Right ventricle myocardium inferior (tissue), 1 donor: ENCODE measurements around the gene AGTR1. TPM values are rescaled to one million over a fixed set of nuclear protein-coding genes. Genes with fewer than 3 reads are reported as not detected.
"Not testable (repeated sequence)": the region's sequence is repeated elsewhere in the genome, so short reads cannot be mapped to it uniquely, and the experiment has no call there.

Source experiments
- ATAC-seq: fragments of 200-7000 bp; cut with Tn5 transposase; one replicate; pipeline ENCODE4 v1.9.1; 2020; ENCODE audit warnings: mild to moderate bottlenecking, moderate library complexity
- DNase-seq: peaks from one replicate; pipeline ENCODE4 v3.0.0; 2021; ENCODE audit errors: missing footprints
- intact Hi-C: fragments of 100-400 bp; cut with DNase I; formaldehyde crosslinking; loops from one replicate; pipeline ENCODE4 v1.11.0; 2022
- total RNA-seq: library from RNA; stranded (reverse); fragmentation: NEBNext Ultra II Directional; extraction: Animal tissue kit (Norgen Biotek cat#: 25700); gene quantifications from one replicate; pipeline ENCODE4 v1.2.1, GENCODE V29; 2021
- donor health status: DM: no; HTN: yes; CAD: no; lungs with severe emphysema.

The AGTR1 gene
- total RNA-seq, 1 donor from 2014 or later = 2.2 TPM

DNA sequence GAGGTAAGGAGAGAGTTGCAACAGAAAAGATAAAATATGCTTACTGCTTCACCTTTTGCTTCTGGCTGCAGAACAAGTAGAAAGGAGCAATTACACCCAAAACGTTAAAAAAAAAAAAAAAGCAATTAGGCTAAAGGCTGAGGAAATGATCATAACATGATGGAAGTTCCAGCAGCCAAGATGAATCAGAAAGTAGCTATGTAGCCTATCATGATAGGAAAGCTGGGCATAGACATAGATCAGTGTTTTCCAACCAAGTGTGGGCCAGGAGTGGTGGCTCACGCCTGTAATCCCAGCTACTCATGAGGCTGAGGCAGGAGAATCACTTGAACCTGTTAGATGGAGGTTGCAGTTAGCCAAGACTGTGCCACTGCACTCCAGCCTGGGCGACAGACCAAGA lies 52.6 kb downstream of the AGTR1 start:
- DNase-seq (no peak), ATAC-seq (no peak)
- intact Hi-C loops = no loop called here

DNA sequence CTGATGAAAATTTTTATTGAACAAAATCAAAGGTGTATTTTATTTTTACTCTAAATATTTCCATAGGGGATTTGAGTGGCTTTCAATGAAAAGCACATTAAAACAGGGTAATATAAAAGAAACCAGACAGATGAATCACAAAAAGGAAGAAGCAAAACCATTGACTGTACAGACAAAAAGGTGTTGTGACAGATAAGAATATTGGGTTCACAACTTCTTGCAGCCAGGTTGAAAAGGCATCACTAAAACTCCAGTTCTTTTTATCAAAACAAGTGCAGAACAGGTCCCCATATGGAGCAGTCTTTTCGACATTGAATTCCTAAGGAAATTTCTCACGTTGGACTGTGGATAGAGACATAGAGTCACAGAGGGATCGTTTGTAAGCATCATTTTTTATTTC lies 53.8 kb downstream of the AGTR1 start:
- intact Hi-C loops = no loop called here
- DNase-seq = no peak
- ATAC-seq = no peak

DNA sequence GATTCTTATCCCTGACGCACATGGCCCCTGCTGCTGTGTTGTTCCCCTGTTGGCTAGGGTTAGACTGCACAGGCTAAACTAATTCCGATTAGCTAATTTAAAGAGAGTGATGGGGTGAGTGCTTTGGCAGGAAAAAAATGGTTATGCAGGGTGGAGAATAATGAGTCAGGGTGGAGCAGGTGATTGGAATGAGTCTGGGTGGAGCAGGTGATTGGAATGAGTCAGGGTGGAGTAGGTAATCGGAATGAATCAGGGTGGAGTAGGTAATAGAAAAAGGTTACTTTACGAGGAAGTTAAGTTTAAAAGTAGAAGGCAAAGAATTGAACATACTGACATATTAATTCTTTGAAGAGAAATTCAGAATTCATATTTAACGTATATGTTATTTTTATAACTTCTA lies 55.7 kb downstream of the AGTR1 start:
- ATAC-seq, DNase-seq, intact Hi-C loops: not testable (repeated sequence)

DNA sequence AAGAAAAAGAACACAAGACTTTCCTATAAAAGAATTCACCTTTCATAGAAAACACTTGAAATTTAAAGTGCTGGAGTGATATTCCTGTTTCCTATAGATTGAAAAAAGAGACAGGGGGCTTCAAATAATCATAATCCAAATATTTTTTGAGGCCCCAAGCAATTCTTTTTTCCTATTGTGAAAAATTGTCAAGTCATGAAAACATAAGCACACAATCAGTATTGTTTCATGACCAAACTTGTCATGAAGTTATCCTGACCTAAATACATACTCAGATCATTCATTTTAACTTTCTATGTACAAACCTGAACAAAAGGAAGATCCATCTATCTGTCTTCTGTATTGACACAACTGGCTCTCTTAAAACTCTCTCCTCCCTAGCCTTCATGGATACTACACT lies 57.9 kb downstream of the AGTR1 start:
- DNase-seq (no peak), ATAC-seq (no peak)
- intact Hi-C loops = no loop called here

DNA sequence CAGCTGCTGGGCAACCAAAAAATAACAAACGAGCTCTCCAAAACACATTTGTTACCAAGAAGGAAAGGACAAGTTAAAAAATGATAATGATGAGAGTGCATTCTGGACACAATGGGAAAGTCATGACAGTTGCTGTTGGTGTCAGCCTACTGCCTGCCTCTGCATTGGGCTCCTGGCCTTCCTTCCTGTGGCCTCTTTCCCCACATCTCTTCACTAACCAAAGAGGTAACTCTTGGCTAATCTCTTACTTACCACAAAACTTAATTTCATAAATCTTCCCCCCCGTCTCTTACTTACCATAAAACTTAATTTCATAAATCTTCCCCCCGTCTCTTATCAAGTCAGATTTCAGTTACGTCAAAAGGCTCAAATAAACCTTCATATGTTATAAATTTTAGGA lies 58.6 kb downstream of the AGTR1 start:
- ATAC-seq = no peak
- intact Hi-C loops = no loop called here

DNA sequence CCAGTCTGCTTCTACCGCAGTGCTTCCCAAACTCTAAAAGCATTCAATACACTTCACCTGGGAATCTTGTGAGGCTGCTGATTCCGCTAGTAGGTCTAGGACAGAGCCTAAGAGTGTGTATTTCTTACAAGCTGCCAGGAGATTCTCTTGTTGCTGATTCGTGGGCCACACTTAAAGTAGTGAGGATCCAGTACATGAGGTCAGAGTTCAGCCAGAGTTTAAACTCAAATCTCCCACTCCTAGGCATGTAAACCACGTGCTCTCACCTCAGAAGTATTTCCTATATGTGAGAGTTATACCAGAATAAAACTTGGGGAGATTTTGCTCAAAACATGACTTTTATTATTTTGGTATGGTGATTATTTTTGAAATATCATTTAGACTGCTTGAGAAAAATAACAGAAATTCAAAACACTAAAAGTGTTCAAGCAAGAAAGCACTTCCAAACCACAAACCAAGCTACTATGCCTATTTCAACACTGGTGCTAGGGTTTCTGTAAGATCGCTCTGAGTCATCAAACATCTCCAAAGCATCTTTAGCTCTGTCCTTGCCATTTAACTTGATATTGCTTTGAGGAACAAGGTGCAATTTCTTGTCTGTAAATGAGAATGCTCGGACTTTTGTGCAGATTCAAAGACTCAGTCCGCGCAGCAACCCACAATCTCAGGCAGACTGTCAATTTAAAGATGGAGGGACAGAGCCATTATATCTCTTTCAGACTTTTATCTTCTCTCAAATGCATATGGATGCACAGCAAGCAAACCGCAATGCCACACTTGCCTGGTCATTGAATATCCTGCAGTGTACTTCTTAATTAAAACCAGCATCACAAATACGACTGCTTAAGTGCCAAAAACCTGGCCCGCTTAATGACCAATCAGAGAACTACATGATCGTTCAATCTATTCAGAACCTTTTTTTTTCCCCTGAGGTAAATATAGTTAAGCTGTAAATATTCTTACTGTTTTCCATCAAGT lies 59.8 kb downstream of the AGTR1 start:
- intact Hi-C loops = no loop called here
- ATAC-seq (no peak), DNase-seq (no peak)

More for the DNA sequence above, 58.6 kb downstream of the AGTR1 start:
- no peak for DNase-seq

DNA sequence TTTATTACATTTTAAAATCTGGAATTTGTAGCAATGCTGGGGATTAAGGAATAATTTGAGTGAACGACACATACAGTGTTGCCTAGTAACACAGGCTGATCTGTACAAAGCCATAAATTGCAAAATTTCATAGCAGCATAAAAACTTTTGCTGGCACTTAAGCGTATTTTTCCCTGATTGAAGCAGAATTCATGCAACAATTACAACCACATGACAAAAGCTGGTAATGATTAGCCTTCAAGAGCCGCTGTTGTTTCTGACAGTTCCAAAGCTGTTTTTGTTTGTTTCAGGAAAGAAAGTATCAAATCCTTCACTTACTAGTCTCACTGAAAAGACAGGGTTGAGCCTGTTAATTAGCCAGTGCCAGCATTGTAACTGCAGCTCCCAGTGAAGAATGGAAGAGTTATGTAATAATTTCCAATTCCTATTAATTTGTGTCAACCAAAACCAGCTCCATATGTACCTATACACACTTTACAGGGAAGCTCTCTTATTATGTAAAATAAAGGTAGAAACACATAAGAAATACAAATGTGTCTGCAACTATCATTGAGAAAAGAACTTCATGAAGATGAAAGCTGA lies 60.7 kb downstream of the AGTR1 start:
- intact Hi-C loops = no loop called here
- DNase-seq = no peak
- no peak for ATAC-seq

DNA sequence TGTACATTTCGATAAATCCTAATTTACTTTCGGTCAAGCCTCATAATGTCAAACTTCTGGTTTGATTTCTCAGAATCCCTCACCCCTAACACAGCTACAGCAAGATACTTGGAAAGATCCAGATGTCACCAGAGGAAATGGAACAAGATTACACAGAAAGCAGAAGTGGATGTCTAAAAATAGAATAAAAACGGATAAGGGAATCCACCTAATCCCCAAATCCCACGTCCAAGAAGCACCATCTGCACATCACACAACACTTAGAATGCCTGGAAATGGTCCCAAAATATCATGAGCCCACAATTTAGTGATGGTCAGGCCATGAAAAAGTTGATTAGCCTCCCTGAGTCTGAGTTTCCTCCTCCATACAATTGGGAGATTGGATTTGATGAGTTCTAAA lies 61.7 kb downstream of the AGTR1 start:
- ATAC-seq = no peak
- no peak for DNase-seq
- intact Hi-C loops = no loop called here

DNA sequence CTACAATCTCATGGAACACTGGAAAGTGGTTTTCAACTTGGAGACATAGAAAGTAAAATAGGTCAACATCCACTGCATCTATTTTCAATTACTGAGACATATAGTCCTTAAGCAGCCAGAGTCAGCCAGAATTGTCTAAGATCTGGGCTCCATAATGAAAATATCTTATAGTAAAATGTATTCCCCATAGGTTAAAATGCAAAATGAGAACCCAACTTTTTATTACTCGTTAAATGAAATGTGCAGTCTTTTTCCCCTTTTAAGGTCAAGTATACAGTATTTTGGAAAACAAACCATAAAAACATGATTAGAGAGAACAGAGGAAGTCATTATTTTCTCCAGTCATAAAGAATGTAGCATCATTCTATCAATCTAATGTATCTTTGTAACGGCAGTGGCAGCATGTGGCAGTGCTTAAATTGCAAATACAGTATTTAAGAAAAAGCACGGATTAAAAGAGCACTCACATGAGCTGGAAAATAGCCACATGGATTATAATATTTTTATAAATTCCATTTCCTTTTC lies 65.5 kb downstream of the AGTR1 start:
- ATAC-seq (no peak), DNase-seq (no peak)
- intact Hi-C loops = no loop called here

DNA sequence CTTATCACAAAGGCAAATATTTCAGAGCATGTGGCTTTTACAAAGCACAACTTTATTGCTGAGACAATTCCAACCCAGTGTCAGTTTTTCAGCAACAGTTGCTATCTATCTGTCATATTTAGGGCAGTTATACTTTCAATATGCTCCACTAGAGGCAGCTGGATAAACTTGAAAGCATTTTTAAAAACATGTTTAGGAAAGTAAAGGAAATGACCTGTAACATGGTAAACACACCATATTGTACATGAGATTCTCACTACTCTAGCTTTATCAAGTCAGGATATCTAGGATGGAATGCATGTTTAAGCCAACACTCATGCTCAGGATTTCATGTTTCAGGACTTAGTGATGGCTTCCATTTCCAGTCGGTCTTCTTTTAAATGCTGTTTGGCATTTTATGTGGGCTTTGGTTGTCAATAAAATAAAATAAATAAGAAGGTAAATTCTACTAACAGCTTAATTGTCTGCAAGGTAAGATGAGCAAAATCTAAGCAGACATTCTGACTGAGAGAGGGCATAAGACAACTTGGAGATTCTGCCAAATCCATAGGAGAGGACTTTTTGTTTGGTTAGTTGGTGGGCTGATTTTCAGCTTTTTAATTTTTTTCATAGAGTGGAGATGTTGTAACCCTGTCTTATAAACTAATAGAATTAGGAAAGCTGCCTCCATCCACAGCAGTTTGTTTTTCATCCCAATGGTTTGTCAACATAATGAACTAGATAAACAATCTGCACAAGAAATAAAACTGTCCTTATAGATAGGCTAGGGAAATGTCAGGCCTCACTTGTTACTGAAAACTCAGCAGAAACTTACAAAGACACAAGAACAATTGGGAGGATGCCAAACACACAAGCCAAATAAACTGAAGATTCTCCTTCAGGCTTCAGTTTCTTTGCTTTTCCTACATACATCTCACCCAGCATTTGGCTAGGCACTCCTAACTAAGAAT lies 66.6 kb downstream of the AGTR1 start:
- DNase-seq (no peak), ATAC-seq (no peak)
- intact Hi-C loops = no loop called here

DNA sequence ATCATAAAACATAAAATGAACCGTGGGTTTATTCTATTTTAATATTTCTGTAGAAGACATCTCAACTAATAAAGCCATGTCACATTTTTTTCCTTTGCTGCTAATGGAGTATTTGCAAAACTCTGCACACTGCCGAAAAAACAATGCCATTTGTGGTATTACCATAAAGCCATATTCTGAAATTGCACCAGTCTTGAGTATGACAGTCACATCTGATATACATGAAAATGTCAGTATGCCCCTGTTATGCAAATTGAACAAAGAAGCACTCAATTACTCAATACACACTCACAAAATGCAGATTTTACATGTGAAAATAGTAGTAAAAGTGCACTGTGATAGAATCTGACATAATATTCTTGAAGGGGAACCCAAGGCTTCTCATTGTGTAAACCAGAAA lies 74.7 kb downstream of the AGTR1 start:
- no peak for ATAC-seq
- intact Hi-C loops = no loop called here
- no peak for DNase-seq

DNA sequence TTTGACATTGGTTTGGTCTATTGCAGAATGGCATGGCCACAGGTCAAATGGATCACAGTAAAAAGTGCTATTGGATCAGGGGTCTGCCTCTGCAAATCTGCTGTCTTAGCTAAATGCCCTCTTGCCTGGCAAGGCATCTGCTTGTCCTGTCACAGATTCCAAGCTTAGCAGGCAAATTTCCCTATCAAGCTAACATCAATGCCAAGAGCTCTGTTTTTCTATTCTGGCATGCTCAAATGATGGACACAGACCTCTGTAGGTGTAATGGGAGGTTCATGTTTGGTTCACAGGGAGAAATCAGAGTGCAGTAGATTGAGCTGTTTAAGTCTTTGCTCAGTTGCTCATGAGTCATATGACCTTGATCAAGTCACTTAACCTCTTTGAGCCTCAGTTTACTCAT lies 75.1 kb downstream of the AGTR1 start:
- DNase-seq = no peak
- intact Hi-C loops = no loop called here
- no peak for ATAC-seq

DNA sequence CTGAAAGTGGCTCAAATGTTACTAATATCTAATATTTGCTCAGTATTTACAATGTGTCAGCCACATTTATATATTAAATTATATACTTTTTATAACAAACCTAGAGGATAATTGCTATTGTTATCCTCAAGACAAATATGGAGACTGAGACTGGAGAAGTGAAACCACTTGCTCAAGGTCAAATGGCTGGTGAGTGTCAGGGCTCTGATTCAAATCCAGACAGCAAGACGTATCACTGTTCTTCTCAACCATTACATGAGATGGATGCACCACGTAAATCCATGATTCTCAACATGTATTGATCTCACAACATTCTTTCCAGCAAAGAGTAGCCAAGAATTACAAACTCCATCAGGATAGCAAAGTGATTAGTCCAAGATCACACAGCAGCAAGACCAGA lies 76.1 kb downstream of the AGTR1 start:
- no peak for ATAC-seq
- intact Hi-C loops = no loop called here
- no peak for DNase-seq

DNA sequence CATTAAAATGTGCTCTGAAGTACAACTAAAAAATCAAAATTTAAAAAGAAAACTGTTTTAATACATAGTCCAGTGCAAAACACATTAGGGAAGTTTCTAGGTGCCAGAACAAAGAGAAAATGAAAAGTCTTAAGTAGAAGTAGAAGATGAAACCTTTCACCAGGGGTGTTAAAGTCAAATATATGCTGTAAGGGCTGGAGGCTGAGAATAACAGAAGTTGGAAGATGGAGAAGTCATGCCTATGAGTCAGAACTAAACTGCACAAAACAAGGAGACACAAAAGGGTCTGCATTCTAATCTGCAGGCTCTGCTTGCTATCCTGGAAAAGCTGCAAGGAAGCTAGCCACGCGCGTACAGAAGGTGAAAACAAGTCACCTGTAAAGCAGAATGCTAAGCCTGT lies 81.2 kb downstream of the AGTR1 start:
- intact Hi-C loops = no loop called here
- ATAC-seq = no peak
- DNase-seq = no peak

DNA sequence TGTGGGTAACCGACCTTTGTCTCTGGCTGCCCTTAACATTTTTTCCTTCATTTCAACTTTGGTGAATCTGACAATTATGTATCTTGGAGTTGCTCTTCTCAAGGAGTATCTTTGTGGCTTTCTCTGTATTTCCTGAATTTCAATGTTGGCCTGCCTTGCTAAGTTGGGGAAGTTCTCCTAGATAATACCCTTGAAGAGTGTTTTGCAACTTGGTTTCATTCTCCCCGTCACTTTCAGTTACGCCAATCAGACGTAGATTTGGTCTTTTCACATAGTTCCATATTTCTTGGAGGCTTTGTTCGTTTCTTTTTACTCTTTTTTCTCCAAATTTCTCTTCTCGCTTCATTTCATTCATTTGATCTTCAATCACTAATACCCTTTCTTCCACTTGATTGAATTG lies 87.3 kb downstream of the AGTR1 start:
- intact Hi-C loops, DNase-seq, ATAC-seq: not testable (repeated sequence)

DNA sequence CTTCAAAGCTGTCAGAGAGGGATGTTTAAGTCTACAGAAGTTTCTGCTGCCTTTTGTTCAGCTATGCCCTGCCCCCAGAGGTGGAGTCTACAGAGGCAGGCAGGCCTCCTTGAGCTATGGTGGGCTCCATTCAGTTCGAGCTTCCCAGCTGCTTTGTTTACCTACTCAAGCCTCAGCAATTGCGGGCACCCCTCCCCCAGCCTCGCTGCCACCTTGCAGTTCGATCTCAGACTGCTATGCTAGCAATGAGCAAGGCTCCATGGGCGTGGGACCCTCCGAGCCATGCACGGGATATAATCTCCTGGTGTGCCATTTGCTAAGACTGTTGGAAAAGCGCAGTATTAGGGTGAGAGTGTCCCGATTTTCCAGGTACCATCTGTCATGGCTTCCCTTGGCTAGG lies 88.5 kb downstream of the AGTR1 start:
- ATAC-seq, intact Hi-C loops: not testable (repeated sequence)
- peak; percentile 58 for DNase-seq

DNA sequence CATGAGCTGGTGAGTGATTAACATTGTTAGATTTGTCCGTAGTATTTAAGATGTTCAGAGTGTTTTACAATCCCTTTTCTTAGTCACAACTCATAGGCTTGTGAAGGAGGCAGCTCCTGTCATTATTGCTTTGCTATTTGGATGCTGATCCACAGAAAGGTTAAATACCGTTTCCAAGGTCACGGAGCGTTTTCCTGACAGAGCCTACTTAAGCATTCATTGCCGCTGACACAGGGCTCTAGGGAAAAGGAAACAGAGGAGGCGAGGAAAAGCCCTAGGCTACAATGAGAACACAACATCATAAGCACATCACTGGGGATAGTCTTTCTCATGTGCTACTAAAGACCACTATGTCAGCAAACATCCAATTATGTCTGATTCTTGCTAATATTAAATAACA lies 91.4 kb downstream of the AGTR1 start:
- peak; percentile 38 for ATAC-seq
- intact Hi-C loops = no loop called here
- DNase-seq = no peak

DNA sequence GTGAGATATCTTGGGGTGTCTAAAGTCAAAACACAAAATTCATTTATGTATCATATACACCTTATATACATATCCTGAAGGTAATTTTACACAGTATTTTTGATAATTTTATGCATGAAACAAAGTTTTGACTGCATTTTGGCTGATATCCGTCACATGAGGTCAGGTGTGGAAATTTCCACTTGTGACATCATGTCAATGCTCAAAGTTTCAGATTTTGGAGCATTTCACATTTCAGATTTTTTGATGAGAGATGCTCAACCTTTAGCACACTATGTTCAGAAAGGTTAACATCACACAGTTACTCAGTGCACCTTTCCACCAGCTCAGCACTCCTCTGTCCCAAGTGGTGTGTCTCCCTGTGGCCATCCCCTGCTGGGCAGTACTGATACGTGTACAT lies 92.2 kb downstream of the AGTR1 start:
- ATAC-seq (no peak), DNase-seq (no peak)
- intact Hi-C loops = no loop called here

DNA sequence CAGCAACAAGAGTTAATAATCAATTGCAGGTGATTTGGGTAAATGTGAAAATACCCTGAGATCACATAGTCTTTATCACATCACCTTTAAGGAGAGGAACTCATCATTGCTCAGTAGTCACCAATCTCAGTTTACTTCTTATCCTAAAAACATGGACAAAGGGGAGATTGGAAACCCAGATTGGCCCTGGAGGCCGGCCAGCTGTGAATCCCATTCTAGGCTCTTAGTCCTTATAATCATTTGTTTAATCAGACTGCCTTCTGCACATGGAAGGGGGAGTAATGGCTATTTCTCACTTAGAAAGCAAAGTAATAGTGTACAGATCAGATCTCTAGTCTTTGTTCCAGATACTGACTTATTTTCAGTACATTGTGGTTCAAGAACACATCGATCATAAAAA lies 92.7 kb downstream of the AGTR1 start:
- ATAC-seq (no peak), DNase-seq (no peak)
- intact Hi-C loops = no loop called here
